KOPT-K1 (cell line): ENCODE results near the gene SHC4.
A peak's percentile ranks its signal among the peaks of the same experiment; 100 is the strongest.

Experiments
- H3K27ac ChIP-seq: fragments of 200-600 bp; sonication (generic); 2 replicates; pipeline ENCODE4 v1.5.1; 2016; ENCODE audit warnings: antibody characterized with exemption, mild to moderate bottlenecking, low read depth, low read length; ENCODE audit not compliant: poor library complexity, severe bottlenecking
- H3K36me3 ChIP-seq: fragments of 200-600 bp; sonication (generic); 2 replicates; pipeline ENCODE4 v1.5.1; 2017; ENCODE audit warnings: antibody characterized with exemption, mild to moderate bottlenecking, low read length, moderate library complexity; ENCODE audit not compliant: insufficient read depth
- H3K9me3 ChIP-seq: fragments of 200-600 bp; sonication (generic); 2 replicates; pipeline ENCODE4 v1.5.1; 2017; ENCODE audit warnings: antibody characterized with exemption, low read length, mild to moderate bottlenecking; ENCODE audit not compliant: insufficient read depth, poor library complexity, severe bottlenecking

The SHC4 gene

DNA sequence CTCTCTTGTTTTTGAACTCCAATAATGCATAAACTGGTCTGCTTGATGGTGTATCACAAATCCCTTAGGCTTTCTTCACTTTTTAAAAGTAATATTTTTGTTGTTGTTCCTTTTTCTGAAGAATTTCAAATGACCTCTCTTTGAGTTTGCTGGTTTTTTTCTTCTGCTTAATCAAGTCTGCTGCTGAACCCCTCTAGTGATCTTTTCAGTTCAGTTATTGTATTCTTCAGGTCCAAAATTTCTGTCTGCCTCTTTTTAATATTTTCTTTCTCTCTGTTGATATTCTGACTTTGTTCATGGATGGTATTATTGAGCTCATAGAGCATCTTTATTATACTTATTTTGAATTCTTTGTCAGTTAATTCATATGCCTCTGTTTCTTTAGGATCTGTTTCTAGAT lies 131.1 kb downstream of the SHC4 start:
- Histone ChIP-seq H3K36me3 (no peaks in the 10 kb centered on the region), H3K27ac (no peak overlapping the region), H3K9me3 (no peaks in the 10 kb centered on the region)

DNA sequence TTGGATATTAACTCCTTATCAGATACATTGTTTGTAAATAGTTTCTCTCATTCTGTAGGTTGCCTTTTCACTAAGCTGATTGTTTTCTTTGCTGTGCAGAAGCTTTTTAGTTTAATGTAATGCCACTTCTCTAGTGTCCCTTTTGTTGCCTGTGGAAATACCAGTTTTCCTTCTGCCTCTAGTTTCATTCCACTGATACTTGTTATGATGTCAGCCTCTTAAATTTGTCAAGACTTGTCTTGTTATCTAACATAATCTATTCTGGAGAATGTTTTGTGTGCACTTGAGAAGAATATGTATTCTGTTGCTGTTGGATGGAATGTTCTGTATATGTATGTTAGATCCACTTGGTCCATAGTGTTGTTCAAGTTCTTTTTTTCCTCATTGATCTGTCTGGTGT lies 134.8 kb downstream of the SHC4 start:
- Histone ChIP-seq H3K36me3 (no peaks in the 10 kb centered on the region), H3K27ac (no peak overlapping the region), H3K9me3 (no peaks in the 10 kb centered on the region)

DNA sequence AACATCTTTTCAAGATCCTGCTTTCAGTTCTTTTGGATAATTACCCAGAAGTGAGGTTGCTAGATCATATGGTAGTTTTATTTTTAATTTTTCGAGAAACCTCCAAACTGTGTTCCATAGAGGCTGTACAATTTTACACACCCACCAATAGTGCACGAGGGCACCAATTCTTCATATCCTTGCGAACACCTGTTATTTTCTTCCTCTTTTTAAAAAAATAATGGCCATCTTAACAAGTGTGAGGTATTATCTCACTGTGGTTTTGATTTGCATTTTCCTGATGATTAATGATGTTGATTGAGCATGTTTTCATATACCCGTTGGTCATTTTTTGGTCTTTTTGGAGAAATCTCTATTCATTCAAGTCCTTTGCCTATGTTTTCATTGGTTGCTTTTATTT lies 135.2 kb downstream of the SHC4 start:
- H3K27ac ChIP-seq: no peak overlapping the region
- no peaks in the 10 kb centered on the region for H3K9me3 ChIP-seq
- H3K36me3 ChIP-seq: no peaks in the 10 kb centered on the region

DNA sequence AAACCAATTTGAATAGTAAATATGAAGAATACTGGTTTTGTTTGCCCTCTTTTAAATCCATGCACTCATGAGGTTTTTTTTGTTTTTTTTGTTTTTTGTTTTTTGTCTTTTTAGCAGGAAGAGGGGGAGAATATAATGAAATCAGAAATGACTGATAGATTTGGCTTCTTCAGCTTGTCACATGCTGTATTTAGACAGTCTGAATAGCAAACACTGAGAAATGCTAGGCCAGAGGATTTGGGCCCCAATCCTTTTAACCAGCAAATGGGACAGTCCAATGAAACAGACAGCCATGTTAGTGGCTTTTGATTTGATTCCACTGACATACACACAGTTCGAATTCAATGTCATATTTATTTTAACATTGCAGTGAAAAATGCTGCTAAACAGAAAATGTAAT lies 138.6 kb downstream of the SHC4 start:
- Histone ChIP-seq H3K36me3 (no peaks in the 10 kb centered on the region), H3K9me3 (no peaks in the 10 kb centered on the region), H3K27ac (no peak overlapping the region)

DNA sequence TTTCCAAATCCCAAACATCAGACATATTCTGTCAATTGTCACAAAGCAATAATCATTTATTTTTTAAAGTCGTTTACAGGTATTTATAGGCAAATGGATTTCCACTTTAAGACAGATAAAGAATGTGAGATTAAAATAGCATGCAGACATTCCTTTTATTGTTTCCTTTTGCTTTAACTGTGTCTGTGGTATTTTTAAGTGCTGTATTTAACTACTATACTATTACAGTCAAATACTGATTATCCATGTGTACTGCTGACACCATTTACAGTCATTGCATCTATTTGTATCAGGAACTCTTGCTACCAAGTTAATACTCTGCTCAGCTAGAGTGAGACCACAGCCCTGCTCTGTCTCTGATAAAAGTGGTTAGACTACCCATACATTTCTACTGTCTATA lies 140.0 kb downstream of the SHC4 start:
- no peaks in the 10 kb centered on the region for H3K36me3 ChIP-seq
- no peaks in the 10 kb centered on the region for H3K9me3 ChIP-seq
- H3K27ac ChIP-seq: no peak overlapping the region

DNA sequence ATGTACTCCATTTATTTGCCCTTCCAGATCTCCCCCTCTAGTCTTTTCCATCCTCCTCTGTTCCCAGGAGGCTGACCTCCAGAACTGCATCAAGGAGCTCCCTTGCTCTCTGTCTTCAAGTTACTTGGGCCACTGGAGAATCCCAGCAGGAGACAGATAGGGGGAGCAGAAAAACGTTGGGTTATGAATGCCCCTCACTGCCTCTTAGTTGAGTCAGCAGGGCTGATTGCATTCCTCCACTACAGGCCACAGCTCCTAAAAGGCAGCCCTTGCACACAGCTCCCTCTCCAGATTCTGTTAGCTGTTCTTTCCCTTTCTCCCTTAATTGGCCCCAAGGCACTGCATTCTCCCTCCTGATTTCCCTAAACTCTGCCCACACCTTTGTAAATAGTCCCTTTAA lies 140.5 kb downstream of the SHC4 start:
- Histone ChIP-seq H3K27ac (no peak overlapping the region), H3K36me3 (no peaks in the 10 kb centered on the region), H3K9me3 (no peaks in the 10 kb centered on the region)

DNA sequence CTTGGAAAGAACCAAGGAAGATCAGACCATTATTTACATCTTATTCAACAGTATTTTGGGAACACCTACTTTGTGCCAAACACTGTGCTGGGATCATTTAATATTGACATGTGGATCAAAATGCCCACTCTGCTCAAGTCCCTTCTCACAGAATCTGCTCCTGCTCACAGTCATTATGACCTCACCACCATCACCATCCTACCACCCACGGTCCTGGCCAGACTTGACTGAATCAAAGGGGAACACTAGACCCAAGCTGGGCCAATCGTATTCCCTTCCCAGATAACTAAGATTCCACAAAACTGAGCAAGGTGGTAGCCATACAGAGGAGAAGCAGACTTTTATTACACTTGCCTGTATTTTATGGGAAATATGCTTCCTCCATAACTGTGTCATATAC lies 149.4 kb downstream of the SHC4 start:
- Histone ChIP-seq H3K36me3 (no peaks in the 10 kb centered on the region), H3K27ac (no peak overlapping the region), H3K9me3 (no peaks in the 10 kb centered on the region)

DNA sequence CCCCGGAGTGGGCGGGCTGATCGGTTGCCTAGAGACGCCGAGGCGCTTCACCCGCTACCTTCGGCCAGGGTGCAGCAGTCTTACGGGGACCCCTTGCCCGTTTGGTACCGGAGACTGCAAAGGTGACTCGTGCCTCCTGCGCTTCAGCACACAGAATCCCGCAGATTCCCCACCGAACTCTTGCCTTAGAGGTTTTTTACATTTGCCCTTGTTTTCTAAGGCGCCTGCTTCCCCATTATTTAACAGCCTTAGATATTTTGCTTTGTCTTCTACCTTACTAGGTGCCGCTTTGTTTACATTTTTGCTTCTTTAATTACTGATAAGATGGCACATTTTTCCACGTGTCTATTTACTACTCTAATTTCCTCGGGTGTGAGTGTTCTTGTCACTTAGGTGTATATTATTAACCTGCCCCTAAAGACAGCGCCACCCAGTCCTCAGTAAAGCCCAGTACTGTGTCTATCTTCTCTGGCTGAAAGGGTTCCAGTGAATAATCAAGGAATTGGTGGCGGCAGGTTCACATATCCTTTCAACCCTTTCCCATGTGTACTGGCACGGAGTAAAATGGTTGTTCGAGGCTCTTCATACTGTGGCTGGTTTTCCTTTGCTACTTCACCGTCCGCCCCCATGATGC lies 152.3 kb downstream of the SHC4 start:
- no peak overlapping the region for H3K27ac ChIP-seq
- no peaks in the 10 kb centered on the region for H3K36me3 ChIP-seq
- H3K9me3 ChIP-seq: no peaks in the 10 kb centered on the region

DNA sequence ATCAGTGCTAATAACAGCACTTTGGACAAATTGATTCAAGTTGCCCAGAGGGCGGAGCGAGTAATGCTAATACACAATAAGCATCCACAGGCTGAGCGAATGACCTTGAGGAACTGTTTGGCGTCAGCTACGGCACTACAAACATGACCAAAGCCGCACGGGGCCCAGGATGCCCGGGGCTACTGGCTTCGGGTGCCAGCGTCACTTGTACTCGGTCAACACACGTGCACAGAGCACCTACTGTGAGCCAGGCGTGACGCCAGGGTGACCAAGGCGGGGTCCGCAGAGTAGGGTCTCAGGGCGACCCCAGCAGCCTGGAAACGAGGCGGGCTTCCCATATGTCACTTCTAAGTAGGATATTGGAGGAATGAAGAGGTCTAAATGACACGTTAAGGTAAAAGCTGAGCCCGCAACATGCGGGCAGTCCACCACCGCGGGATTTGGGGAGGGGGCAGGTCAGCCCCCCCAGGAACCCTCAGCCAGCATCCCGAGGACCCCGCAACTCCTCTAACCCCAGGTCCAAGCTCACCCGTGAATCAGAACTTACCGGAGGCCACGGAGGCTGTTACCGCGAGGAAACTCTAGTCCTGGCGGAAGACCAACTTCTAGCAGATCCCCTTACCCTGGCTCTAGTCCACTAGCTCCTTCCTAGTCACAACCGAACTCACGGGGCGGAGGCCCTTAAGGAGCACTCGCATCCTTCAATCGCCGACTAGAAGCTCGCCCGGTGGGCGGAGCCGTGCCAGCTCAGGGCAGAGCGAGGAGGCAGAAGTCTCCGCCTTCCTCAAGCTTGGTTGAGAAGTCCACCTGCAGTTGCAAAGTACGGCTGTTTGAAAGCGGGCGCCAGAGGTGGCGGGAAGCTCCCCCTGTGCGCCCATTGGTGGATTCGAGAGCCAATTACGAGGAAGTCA lies 153.1 kb downstream of the SHC4 start, which contains the start of gene CEP152:
Gene CEP152, minus strand, starts transcription at position 656 of the 911 bp plus-strand sequence. CDS start 5,420 bp downstream, outside the sequence.
- Histone ChIP-seq H3K27ac (peak within 1 kb of the TSS; percentile 81), H3K9me3 (no peaks in the 10 kb centered on the region), H3K36me3 (no peaks in the 10 kb centered on the region)

DNA sequence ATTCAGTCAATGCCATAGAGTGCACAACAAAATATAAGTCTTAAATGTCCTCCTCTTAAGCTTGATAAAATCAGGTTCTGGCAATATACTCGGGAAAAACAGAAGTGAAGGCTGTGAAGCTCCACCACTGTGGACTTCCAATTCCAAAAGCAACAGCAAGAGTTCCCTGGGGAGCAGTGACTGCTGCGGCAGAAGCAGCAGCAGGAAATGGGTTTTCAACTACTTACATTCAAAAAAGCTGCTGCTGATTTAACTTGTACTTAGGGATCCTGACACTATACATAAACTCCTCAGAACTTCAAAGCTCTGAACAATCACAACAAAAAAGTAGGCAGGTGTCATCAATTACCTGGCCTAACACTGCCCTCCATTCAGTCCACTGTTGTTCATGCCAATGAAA lies 157.6 kb downstream of the SHC4 start:
- no peak overlapping the region for H3K27ac ChIP-seq
- peaks cover 41% of the 10 kb centered on the region for H3K36me3 ChIP-seq
- H3K9me3 ChIP-seq: no peaks in the 10 kb centered on the region

DNA sequence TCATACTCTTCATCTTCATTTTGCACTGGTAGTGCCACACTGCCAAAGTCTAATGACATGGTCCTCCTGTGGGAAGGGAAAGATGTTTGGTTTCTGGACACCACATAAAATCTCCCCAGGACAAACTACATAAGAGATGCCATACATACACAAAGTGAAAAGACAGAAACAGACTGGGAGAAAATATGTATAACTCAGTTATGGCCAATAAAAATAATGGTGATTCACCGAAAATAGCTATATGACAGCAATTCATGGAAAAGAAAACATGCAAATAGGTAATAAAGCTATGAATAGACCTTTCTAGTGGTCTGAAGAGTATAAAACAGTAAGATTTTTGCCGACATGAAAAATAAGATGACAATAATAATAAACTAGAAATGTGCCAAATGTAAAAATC lies 158.1 kb downstream of the SHC4 start:
- Histone ChIP-seq H3K27ac (no peak overlapping the region), H3K9me3 (no peaks in the 10 kb centered on the region), H3K36me3 (peaks cover 41% of the 10 kb centered on the region)

DNA sequence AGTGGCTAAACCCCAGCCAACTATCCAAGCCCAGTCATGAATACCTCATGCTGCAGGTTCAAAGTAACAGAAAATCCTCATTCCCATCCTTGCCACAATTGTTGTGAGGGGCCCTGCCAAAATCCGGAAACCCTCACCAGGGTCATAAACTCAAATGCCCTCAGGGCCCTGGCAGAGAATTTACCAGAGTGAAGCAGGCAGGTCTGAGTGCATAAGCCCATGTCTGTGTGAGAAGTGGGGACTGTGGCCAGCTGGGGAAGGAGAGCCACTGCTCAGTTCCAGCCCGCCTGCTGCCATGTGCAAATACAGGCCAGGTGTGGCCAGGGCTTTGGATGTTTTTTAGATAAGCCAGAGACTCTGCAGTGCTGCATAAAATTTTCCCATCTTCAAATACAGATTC lies 159.8 kb downstream of the SHC4 start:
- Histone ChIP-seq H3K27ac (no peak overlapping the region), H3K36me3 (peaks cover 45% of the 10 kb centered on the region)

DNA sequence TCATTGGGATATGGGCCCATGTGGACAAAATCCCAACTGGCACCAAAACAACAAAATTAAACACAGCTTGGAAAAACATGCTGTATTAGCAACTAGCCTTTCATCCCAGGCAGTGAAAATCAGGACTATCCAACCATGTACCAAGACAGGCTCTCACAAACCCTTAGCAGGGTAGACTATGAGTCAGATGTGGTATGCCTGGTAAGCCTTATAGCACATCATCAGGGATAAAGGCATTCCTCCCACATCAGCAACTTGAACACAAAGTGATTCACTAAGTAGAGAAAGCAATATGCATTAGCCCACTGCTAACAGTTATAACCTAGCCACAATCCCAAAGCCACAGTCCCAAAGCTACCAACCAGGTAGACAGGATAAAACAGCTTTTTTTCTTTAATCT lies 160.9 kb downstream of the SHC4 start:
- Histone ChIP-seq H3K9me3 (no peaks in the 10 kb centered on the region), H3K36me3 (peaks cover 54% of the 10 kb centered on the region), H3K27ac (no peak overlapping the region)

More for the DNA sequence above, 159.8 kb downstream of the SHC4 start:
- no peaks in the 10 kb centered on the region for H3K9me3 ChIP-seq

DNA sequence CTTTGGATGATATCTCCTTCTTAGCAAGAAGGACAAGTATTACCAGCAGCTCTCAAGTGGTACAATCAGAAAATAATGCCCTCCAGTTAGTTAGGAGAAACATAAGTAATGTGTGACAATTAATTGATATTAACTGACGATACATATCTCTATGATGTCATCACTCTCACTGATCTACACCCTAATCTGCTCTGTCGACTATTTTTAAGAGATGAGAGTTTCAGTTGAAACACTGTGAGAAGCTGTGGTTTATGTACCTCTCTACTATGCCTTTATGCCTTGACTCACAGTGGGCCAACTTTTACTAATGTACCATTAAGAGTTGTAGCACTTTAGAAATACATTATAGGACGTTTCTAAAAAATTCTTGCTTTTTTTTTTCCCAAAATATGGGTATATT lies 161.5 kb downstream of the SHC4 start:
- Histone ChIP-seq H3K27ac (no peak overlapping the region), H3K36me3 (peaks cover 59% of the 10 kb centered on the region), H3K9me3 (no peaks in the 10 kb centered on the region)

DNA sequence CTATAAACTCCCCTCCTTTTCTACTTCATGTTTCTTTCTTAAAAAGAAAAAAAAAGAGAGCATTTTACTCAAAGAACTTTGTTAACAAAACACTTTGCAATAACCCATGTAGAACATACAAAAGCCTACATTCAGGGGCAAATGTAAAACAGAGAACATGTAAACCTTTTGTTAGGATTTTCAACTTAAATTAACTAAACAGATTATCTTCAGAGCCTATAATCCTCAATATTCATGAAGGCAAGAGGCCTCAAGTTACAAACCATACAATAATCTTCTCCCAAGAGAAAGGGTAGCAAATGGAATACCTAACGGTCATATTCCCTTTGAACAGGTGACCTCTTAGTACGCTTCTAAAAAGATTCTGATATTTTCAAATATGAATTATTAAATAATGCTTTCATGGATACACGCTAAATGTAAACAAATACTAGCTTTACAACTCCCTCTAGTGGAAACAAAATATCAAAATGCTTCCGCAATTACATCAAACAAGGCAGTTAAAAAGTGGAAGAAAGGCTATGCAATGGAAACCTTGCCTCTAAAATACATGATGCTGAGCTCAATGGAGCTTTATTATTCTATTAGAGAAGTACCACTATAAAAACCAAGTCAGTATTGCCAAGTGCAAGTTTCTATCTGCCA lies 162.8 kb downstream of the SHC4 start:
- H3K36me3 ChIP-seq: peaks cover 73% of the 10 kb centered on the region
- no peaks in the 10 kb centered on the region for H3K9me3 ChIP-seq
- no peak overlapping the region for H3K27ac ChIP-seq
